ENCODE data around the gene MYO3B.

MYO3B gene

GRCh38 chr2:170236680-170237047, 58.7 kb downstream of the MYO3B start:
- no peak for DNase-seq (ENCODE audit: low read depth in 2 of 2)

- no peak for DNase-seq (ENCODE audit: low read depth in 2 of 2)
Measured at GRCh38 chr2:170237572-170238120, 59.7 kb downstream of the MYO3B start.

GRCh38 chr2:170238776-170239175, 60.8 kb downstream of the MYO3B start:
- no peak for DNase-seq (ENCODE audit: low read depth in 2 of 2)

GRCh38 chr2:170240629-170241028, 62.7 kb downstream of the MYO3B start:
- DNase-seq (ENCODE audit: low read depth in 2 of 2) = no peak

- no peak for DNase-seq (ENCODE audit: low read depth in 2 of 2)
Measured at GRCh38 chr2:170241756-170242155, 63.8 kb downstream of the MYO3B start.

GRCh38 chr2:170243118-170243837, 65.3 kb downstream of the MYO3B start:
- DNase-seq (ENCODE audit: low read depth in 2 of 2) = no peak

GRCh38 chr2:170243898-170244297, 66.0 kb downstream of the MYO3B start:
- no peak for DNase-seq (ENCODE audit: low read depth in 2 of 2)

GRCh38 chr2:170244555-170244954, 66.6 kb downstream of the MYO3B start:
- DNase-seq (ENCODE audit: low read depth in 2 of 2) = no peak

- DNase-seq (ENCODE audit: low read depth in 2 of 2) = no peak
Measured at GRCh38 chr2:170245312-170245711, 67.4 kb downstream of the MYO3B start.

GRCh38 chr2:170247333-170247732, 69.4 kb downstream of the MYO3B start:
- DNase-seq (ENCODE audit: low read depth in 2 of 2) = no peak

- DNase-seq (ENCODE audit: low read depth in 2 of 2) = no peak
Measured at GRCh38 chr2:170247882-170248393, 70.0 kb downstream of the MYO3B start.

GRCh38 chr2:170248574-170249393, 70.8 kb downstream of the MYO3B start:
- no peak for DNase-seq (ENCODE audit: low read depth in 2 of 2)

GRCh38 chr2:170249761-170250160, 71.8 kb downstream of the MYO3B start:
- no peak for DNase-seq (ENCODE audit: low read depth in 2 of 2)

- no peak for DNase-seq (ENCODE audit: low read depth in 2 of 2)
Measured at GRCh38 chr2:170250584-170250983, 72.6 kb downstream of the MYO3B start.

- DNase-seq (ENCODE audit: low read depth in 2 of 2) = no peak
Measured at GRCh38 chr2:170252414-170252813, 74.5 kb downstream of the MYO3B start.

- no peak for DNase-seq (ENCODE audit: low read depth in 2 of 2)
Measured at GRCh38 chr2:170253721-170254230, 75.8 kb downstream of the MYO3B start.

GRCh38 chr2:170254293-170254732, 76.4 kb downstream of the MYO3B start:
- no peak for DNase-seq (ENCODE audit: low read depth in 2 of 2)

- no peak for DNase-seq (ENCODE audit: low read depth in 2 of 2)
Measured at GRCh38 chr2:170255137-170255536, 77.2 kb downstream of the MYO3B start.

GRCh38 chr2:170255971-170256370, 78.0 kb downstream of the MYO3B start:
- peak; percentile 34 to 37 for DNase-seq (ENCODE audit: low read depth in 2 of 2)

- DNase-seq (ENCODE audit: low read depth in 2 of 2) = no peak
Measured at GRCh38 chr2:170258382-170258781, 80.4 kb downstream of the MYO3B start.

GRCh38 chr2:170260188-170260587, 82.2 kb downstream of the MYO3B start:
- DNase-seq (ENCODE audit: low read depth in 2 of 2) = no peak

- no peak for DNase-seq (ENCODE audit: low read depth in 2 of 2)
Measured at GRCh38 chr2:170261566-170261965, 83.6 kb downstream of the MYO3B start.

All from fibroblast of skin of left quadriceps (primary cell).